C4-2B (cell line): Measurements from ENCODE around the gene UBQLNL.

Source experiments
- H3K27ac ChIP-seq: fragments of 450-650 bp; 2 replicates; pipeline ENCODE4 v1.5.1; 2017
- CTCF ChIP-seq: fragments of 450-650 bp; conservative IDR thresholded peaks from 2 replicates; pipeline ENCODE4 v1.5.1; 2017; ENCODE audit warnings: mild to moderate bottlenecking
- ZFX ChIP-seq: fragments of 450-650 bp; IDR thresholded peaks from 2 replicates; pipeline ENCODE4 v1.6.1; 2017

UBQLNL gene

GRCh38 chr11:5547982-5548381, 31.5 kb upstream of the UBQLNL start:
- TF ChIP-seq ZFX (no peak), CTCF (no peak)
- H3K27ac ChIP-seq, result no peak overlapping the region

- TF ChIP-seq ZFX (no peak), CTCF (no peak)
Measured at GRCh38 chr11:5546457-5546856, 30.0 kb upstream of the UBQLNL start.

GRCh38 chr11:5541427-5541826, 24.9 kb upstream of the UBQLNL start:
- no peak for TF ChIP-seq ZFX
- no peak overlapping the region for H3K27ac ChIP-seq

More at GRCh38 chr11:5546457-5546856, 30.0 kb upstream of the UBQLNL start:
- no peak overlapping the region for H3K27ac ChIP-seq

- no peak for TF ChIP-seq CTCF
- no peak for TF ChIP-seq ZFX
Measured at GRCh38 chr11:5536482-5536881, 20.0 kb upstream of the UBQLNL start.

GRCh38 chr11:5534046-5534445, 17.5 kb upstream of the UBQLNL start:
- no peak for TF ChIP-seq ZFX
- no peak for TF ChIP-seq CTCF
- no peak overlapping the region for H3K27ac ChIP-seq

More at GRCh38 chr11:5536482-5536881, 20.0 kb upstream of the UBQLNL start:
- no peak overlapping the region for H3K27ac ChIP-seq

GRCh38 chr11:5531053-5531831, 14.7 kb upstream of the UBQLNL start:
- no peak for TF ChIP-seq ZFX
- no peak overlapping the region for H3K27ac ChIP-seq

- H3K27ac ChIP-seq, result no peak overlapping the region
- TF ChIP-seq CTCF, result no peak
- TF ChIP-seq ZFX, result no peak
Measured at GRCh38 chr11:5528495-5528894, 12.0 kb upstream of the UBQLNL start.

- no peak overlapping the region for H3K27ac ChIP-seq
- no peak for TF ChIP-seq CTCF
- TF ChIP-seq ZFX, result no peak
Measured at GRCh38 chr11:5527716-5528115, 11.2 kb upstream of the UBQLNL start.
